CD4-positive, alpha-beta T cell treated with Interleukin-17A for 1 hour (primary cell): ENCODE results near the gene OGDH.
"Not testable (repeated sequence)": the region's sequence is repeated elsewhere in the genome, so short reads cannot be mapped to it uniquely, and the experiment has no call there.

Experiments used
- DNase-seq: peaks from one replicate; pipeline ENCODE4 v3.0.0-alpha.2; 2020

Gene OGDH

DNA sequence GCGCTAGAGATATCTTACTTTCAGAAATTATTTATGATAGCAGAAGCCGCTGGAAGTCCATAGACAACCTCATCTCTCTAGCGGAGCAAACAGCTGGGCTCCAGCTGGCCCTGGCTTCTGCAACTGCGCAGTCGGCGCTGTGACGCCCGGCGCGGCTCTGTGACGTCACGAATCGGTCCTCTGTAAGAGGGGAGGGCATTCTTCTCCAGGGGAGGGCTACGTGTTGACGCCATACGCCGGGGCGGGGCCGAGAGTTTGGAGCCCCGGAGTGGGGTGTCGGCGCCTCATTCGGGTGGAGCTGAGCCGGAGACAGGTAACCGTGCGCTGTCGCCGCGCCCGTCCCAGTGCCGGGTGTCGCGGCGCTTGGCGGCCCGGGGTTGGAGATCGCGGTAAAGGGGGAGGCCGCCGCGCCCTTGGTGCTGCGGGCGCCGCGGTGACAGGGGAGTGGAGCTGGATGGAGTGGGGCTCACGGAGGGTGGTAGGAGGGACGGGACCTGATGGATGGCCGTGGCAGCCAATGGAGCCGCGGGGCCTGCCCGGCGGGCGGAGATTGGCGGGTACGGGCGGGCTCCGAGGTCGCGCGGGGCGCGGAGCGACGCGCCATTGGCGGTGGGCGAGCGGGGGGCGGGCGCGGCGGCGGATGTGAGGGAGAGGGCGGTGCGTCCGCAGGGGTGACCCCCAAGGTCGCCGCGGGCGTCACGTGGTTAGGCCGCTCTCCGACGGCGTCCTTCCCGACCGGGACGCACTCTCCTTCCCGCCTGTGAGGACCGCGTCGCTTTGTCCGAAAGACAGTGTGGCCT, at the start of gene OGDH:
OGDH (plus strand) TSS at position 287 of the 800 bp plus-strand sequence. CDS start 17,717 bp downstream, outside the sequence.
- peak; percentile 98 for DNase-seq

DNA sequence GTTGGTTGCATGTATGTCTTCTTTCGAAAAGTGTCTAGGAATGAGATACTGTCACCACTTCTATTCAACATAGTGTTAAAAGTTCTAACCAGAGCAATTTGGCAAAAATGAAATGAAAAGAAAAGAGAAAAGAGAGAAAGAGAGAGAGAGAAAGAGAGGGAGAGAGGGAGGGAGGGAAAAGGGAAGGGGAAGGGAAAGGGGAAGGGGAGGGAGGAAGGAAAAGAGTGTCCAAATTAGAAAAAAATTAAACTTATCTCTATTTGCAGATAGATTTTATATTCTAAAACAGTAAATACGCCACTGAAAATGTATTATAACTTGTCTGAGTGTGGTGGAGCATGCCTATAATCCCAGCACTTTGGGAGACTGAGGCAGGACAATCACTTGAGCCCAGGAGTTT, 48.9 kb upstream of the OGDH start:
- DNase-seq, result no peak

DNA sequence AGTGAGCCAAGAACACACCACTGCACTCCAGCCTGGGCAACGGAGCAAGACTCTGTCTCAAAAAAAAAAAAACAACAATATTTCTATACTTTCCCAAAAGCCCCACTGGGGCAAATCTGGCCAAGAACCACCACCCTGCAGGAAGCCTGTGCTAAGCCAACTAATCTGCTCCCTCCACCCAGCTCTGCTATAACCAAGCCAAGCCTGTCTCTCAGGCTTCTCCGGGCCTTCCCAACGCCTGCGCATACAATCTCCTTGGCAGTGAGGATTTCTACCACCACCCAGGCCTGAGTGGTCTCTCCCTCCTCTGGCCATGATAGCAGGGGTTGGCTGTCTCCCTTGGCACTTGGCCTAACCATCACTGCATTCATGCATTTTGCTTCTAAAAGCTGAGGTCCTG, 46.9 kb upstream of the OGDH start:
- no peak for DNase-seq

DNA sequence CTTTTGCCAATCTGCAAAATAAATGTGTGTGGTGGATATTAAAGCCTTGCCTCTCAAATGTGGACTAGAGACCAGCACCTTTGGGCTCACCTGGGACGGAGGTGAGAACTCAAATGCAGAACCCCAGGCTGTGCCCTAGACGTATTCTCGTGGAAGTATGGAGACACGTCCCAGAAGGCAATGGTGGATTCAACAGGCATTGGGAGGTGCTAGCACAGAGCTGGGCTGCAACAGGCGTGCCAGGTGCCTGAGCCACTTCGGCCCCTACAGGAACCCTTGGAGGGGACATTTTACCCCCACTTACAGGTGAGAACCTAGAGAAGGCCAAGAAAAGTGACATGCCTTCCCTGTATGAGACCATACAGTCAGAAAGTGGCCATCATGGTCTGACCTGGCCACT, 44.9 kb upstream of the OGDH start:
- no peak for DNase-seq

DNA sequence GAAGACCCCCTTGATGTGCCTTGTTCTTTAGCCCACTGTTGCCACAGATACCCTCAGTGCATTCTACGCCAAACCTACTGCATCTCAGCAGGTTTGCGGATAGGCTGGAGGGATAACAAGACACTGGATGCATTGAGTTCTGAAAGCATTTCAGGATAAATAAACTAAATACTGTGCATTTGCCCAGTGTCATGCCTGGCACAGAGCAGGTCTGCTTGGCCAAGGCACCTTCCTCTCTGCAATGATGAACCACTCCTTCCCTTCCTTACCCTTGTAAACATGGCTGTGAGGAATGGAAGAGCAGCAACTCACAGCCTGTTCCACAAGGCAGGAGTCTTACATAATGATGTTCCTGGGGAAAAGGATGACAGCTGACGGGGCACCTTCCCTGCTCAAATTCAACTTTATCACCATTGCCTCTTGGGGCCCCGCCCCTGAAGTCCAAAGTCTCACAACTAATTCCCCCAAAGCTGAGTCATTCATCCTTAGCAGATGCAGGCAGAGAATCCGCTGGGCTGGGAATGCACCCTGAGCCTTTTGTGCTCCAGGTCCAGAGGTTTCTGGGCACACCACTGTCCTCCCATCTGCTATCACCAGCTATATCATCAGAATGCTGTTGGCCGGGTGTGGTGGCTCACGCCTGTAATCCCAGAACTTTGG, 44.3 kb upstream of the OGDH start:
- no peak for DNase-seq

DNA sequence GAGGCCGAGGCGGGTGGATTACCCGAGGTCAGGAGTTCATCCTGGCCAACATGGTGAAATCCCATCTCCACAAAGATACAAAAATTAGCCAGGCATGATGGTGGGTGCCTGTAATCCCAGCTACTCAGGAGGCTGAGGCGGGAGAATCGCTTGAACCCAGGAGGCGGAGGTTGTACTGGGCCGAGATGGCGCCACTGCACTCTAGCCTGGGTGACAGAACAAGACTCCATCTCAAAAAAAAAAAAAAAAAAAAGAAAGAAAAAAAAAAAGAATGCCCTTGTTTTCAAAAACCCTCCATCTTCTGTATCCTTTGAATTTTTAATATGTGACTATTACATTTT, 43.8 kb upstream of the OGDH start:
- DNase-seq, result not testable (repeated sequence)

DNA sequence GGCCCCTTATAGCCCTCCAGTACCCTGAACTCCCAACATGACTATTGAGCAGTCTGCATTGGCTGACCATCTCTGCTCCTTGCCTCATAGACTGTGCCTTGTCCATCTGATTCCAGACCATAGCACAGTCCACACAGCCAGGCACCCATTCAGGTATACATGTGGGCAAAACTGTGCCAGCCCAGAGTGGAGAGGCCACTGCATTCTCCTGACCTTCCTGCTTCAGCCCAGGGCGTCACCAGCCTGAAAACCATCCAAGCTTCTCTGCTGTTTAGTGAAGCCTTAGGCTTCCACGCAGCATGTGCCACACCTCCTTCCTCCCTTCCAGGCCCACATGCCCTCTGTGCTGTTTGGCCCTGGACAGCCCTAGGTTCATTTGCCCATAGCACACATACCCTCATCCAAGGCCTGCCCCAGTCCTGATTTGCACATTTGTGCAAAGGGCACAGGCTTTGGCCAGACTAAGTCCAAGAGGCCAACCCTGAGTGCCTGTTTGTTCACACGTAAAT, 43.2 kb upstream of the OGDH start:
- no peak for DNase-seq

DNA sequence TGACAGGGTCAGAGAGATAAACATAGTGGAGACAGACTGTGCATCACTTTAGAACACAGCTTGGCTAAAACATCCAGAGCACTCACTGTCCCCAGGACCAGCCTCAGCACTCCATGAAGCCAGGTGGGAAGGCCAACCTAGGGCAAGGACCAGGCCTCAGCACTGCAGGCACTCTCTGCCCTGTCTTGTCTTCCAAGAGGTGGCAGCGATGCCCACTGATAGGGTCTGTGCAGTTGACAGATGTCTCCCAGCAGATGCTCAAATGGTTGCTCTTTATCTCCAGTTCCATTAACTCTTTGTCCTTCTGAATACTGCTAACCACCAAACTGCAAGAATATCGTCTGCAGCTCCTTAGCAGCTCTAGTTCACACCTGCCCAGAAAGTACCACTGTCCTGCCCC, 41.8 kb upstream of the OGDH start:
- DNase-seq, result no peak

DNA sequence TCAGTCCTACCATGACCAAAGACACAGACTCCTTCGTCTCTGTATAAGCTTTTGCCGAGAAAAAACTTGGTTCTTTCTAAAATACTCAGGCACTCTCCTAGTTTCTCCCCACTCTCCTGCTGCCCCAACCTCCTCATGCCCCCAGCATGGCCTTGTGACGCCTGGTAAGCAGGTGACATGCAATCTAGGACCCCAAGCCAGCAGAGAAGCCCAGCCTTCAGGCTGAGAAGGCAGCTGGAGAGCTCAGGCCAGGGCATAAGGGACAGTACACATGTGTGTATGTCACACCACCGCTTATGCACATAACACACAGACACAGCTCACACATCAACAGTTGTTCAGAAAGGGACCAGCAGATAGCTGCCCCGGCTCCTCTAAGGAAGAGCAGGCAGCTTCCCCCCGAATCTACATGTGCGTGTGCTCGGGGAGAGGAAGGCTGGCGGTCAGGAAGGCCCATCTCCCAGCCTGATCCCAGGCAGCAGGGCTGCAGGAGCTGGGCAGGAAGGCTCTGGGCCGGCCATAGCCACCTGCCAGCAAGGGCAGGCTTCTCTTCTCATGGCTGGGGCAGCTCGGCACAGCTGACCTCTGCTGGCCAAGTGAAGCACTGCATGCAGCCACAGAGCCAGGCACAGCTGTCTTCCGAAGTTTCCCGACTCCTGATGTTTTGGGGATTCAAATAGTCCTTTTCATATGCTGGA, 41.2 kb upstream of the OGDH start:
- DNase-seq, result peak; percentile 68

DNA sequence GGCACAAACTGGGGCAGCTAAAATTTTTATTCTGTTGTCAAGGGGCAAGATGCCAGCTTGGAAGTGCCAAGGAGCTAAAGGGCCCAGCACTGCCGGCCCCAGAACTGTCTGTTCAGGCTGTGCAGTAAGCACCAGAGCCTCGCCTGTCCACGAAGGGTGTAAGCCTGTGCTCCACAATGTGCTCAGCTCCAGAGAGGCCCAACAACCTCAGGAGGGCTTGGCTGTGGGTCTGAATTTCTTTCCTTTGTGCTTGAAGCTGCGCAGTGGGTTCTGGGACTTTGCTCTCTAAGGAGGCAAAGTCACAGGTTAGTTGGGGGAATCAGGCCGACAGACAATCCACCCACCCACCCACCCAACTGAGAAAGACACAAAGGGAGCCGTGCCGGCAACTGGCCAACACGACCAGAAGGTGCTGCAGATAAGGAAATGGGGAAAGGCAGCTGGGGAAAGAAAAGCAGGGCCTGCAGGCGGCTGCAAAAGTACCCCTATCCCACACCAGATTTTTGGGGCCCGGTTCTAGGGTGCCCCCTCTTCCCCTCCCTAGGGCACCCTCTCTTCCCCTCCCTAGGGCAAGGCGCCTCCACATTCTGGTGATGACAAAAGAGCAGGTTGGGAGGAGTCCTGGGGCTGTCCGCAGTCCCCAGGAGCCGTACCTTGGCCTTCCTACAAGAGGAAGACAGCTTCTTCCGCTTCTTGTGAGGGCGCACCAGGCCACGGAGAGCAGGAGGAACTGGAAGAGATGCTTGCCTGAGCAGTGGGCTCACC, 40.5 kb upstream of the OGDH start:
- DNase-seq, result no peak

DNA sequence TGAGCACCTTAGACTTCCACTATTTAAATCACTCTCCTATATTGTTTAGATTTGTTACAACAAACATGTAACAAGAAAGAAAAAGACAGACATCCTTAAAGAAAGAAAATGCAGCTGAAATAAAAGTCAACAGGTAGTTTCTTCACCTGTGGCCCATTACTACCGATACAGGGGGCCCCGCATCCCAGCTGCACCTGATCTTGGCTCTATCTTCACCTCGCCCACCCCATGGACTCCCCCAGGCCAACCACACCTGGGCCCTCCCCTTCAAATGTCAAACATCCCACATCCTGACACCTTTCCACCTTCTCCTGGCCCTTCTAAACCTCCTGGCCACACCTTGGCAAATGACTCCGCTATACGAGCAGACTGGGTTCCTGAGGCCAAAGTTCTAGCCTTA, 39.7 kb upstream of the OGDH start:
- no peak for DNase-seq

DNA sequence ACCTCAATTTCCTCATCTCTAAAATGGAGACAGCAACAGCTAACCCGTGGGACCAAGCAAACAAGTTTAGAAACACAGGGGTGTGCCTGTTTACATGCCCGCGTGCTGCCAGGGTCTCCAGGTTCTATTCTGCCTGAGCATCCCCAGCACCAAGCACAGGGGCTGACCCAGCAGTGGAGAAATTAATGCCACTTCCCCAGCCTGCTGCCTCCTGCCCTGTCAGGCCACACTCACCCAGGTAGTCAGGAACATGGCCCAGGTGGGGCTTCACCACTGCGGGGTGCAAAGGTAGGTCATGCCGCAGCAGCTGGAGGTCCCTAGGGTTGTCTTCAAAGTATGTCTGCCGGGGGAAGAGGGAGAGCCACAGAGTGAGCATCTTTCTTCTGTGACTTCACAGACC, 38.5 kb upstream of the OGDH start:
- DNase-seq, result no peak

DNA sequence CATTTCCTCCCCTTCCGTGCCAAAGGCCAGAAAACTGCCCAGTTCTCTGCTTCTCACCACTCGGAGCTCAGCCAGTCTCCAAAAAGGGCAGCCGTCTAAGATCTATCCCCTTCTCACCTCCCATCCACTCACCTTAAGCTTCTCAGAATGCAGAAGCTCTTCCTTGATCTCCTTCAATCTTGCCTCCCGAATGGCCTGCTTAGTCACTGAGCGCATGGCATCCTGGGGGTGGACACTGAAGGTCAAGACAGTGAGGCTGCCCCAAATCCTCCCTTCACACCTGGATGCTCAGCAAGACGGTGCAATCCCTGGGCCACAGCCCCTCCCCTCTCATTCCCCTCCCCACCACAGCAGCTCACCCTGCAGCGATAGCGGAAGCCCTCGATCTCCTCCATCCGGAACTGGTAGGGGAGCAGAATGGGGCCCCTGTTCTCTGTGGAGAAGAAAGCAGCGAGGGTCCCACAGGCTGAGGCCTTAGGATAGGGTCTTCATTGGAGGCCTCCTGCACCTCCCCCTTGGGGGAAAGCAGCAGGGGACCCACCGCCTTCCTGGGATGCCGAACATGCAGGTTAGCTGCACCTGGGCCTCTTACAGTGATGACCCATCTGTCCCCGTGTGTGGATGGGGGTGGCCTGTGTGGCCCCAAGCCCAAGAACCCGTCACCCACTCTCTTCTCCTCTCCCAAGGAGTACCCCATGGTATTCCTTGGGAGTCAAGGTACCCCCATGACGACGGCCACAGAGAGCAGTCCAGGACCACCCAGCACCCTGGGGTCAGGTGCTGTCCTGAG, 37.5 kb upstream of the OGDH start:
- no peak for DNase-seq

DNA sequence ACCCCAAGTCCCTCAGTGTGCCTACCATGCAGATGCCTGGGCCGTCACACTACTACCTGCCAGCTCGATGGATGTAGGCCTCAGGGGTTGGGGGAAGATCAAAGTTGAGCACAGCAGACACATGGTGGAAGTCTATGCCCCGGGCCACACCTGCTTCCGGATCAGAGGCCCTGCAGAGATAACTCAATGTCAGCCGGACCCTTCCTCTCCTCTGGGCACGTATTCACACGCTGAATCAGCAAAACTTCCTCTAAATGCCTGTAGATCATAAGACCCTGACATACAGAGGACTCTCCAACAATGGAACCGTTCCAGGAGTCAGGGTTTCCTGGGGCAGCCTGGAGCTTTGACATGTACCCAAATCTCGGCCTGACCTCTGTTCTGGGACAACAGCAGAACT, 36.5 kb upstream of the OGDH start:
- no peak for DNase-seq

DNA sequence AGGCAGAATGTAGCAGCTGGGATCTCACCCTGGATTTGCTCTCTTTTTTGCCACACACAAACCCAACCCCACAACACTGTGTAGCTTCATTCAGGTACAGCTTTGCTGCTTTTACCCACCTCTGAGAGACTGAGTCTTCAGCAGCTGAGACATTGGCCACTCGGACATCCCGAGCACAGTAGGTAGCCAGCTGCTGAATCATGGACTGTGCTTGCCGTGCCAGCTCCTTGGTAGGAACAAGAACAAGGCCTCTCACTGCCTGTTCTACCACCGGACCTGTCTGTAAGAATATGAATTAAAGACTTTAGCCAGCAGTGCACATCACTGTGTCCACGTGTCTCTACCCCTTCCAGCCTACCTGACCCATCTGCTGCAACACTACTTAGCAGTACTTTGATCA, 33.7 kb upstream of the OGDH start:
- no peak for DNase-seq

DNA sequence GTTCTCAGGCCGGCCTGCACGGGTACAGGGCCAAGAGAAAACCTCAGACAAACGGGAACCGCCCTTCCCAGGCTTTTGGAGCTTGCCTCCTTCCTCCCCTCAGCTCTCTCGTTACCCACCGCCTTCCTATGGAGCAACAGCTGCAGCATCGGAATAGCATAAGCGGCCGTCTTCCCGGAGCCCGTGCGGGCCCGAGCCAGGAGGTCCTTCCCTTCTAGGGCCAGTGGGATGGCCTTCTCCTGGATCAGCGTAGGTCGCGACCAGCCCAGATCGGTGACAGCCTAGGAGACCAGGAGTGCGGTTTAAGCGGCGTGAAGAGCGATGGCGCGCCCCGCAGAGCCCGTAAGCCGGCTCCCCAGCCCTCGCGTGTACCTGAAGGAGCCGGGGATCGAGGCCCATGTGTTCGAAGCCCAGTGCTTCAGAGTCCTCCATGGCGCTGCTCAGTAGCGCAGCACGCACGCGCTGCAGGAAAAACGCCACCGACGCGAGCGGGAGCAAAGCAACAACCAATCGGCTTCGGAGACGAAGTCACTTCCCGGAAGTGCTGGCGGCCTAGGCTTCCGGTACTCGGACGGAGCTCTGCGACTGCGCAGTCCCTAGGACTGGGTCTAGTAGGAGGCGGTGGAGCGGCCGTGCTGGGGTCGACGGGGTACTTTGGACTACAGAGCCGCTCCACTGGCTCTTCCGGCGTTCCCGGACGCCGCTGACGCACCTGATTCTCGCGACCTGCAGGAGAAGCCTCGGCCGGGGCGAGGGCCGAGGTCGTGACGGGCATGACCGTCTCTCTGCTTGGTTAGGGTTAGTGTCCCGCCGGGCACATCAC, 32.8 kb upstream of the OGDH start, which contains the start of gene DDX56:
DDX56 (minus strand) TSS at position 445 of the 823 bp plus-strand sequence; CDS start at position 432, 13 bp downstream.
- DNase-seq, result peak; percentile 94

DNA sequence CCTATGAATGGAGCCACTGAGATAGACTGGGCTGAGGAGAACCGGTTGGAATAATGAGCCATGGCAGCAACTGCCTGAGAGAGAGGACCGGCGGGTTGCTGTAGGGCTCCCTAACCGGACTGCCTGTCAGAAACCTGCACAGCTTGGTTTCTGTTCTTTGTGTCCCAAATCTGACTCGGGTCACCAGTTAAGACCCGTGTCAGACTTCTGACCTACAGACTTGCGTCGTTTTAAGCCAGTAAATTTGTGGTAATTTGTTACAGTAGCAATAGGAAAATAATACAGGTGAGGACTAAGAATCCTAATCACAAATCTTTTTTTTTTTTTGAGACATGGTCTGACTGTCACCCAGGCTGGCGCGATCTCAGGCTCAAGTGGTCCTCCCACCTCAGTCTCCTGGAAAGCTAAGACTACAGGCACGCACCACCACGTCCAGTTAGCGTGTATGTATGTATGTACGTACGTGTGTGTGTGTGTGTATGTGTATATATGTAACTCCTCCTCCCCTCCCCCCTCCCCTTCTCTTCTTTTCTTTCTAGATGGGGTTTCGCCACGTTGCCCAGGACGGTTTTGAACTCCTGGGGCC, 32.0 kb upstream of the OGDH start:
- DNase-seq, result no peak

DNA sequence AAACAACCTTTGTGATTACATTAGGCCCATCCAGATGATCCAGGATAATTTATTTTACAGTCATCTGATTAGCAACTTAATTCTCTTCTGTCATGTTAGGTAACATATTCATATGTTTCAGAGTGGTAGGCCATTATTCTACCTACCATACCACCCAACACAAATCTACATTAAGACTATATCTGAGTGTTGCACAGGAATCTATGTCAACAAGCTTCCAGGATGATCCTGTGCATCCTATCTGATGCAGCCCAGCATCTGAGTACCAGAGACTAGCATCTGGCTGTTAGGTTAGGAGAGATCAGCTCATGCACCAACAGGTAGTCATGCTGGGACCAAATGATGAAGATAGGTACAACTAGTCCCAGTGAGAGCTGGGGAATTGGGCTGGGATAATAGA, 31.4 kb upstream of the OGDH start:
- no peak for DNase-seq

DNA sequence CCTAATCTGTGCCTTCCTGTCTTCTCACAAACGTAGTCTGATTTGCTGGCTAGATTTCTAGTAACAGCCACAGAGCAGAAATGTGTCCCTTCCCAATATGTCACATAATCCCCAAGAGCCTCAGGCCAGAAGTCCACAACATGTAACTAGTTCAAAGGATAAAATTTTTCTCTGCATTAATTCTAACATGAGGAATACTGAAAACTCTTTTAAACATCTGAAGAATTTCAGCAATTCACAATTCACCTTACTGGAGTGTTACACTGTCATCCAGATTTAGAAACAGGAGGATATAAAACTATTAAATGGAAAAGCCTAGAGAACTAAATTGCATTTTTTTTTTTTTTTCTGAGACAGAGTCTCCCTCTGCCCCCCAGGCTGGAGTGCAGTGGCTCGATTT, 30.2 kb upstream of the OGDH start:
- no peak for DNase-seq

DNA sequence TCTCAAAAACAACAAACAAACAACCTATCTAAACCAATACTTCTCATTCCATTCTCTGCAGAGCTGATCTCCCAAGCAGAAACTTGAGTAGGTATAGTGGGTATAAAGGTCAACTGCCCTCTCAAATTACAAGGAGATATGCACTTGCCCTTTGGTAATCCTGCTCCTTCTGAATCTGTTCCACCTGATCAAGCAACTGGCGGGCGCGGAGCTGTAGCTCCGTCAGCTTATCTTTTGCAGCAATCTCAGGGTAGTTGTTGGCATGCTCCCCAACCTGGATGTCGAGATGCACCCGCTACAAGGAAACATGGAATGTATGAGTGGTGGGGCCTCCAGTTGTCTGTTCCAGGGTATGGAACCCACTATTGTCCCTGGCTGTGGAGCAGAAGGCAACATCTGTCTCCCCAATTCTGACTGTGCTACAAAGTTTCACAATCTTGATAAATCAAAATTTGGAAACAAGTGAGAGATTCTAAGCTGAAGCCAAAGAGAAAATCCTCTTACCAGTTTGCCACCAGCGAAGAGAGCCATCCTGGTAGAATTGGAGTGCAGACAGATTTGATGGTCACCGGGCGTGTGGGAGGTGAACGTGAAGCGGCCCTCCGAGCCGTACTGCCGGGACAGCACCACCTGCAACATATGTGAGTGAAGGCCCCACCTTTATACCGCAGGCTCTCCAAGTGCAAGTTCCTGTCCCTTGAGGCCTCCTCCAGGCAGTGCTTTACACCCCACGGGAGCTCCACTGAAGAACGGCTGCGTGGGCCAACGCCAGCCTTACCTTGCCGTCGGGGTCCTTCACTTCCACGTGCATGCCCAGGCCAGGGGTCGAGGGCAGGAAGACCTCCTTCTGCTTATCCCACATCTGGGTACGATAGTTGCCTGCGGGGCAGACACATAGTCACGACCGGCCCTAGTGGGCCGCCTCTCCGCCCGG, 25.2 kb upstream of the OGDH start:
- peak; percentile 66 for DNase-seq
